Vagina (tissue), 2 donors: ENCODE measurements around the gene ZNF322. TPM values are rescaled to one million over a fixed set of nuclear protein-coding genes. Genes with fewer than 3 reads are reported as not detected.

Experiments used
- DNase-seq, 2 donors: peaks; one replicate each; pipeline ENCODE4 v3.0.0-alpha.2; 2017; ENCODE audit errors: extremely low spot score in 2 of 2
- H3K27ac ChIP-seq: fragments of 200-600 bp; sonication (generic); one replicate; pipeline ENCODE4 v1.5.1; 2019
- H3K27me3 ChIP-seq: fragments of 200-600 bp; sonication (generic); one replicate; pipeline ENCODE4 v1.5.1; 2019
- H3K36me3 ChIP-seq, 2 donors: fragments of 200-600 bp; sonication (generic); one replicate each; pipeline ENCODE4 v1.5.1; 2017 to 2019
- H3K4me1 ChIP-seq: fragments of 200-600 bp; sonication (generic); one replicate; pipeline ENCODE4 v1.5.1; 2019
- H3K4me3 ChIP-seq, 2 donors: fragments of 200-600 bp; sonication (generic); 1 replicate in 1 of 2; 2 replicates in 1 of 2; pipeline ENCODE4 v1.5.1; 2016 to 2019
- H3K9me3 ChIP-seq: fragments of 200-600 bp; sonication (generic); one replicate; pipeline ENCODE4 v1.5.1; 2019
- CTCF ChIP-seq, 3 experiments: fragments of 450-650 bp in 2 of 3; fragments of 200-600 bp in 1 of 3; sonication (generic) in 1 of 3; IDR thresholded peaks; one replicate each; pipeline ENCODE4 v1.5.1; 2017 to 2019; ENCODE audit warnings: antibody characterized with exemption in 3 of 3, mild to moderate bottlenecking in 2 of 3, moderate library complexity in 2 of 3
- POLR2A ChIP-seq, 2 donors: fragments of 450-650 bp; IDR thresholded peaks; one replicate each; pipeline ENCODE4 v1.6.1; 2017; ENCODE audit warnings: antibody characterized with exemption in 2 of 2, mild to moderate bottlenecking in 2 of 2, moderate library complexity in 2 of 2
- POLR2AphosphoS5 ChIP-seq, 2 donors: sonication (generic); formaldehyde crosslinking; IDR thresholded peaks; one replicate each; pipeline ENCODE4 v1.9.0; 2017; ENCODE audit warnings: antibody characterized with exemption in 2 of 2, mild to moderate bottlenecking in 2 of 2, low read depth in 1 of 2; ENCODE audit not compliant: insufficient read depth in 1 of 2
- intact Hi-C: fragments of 100-400 bp; cut with DNase I; formaldehyde crosslinking; loops from one replicate; pipeline ENCODE4 v1.15.1; 2023
- total RNA-seq: library from RNA; depleted of rRNA; stranded (reverse); fragments of >200 nt; gene quantifications from one replicate; pipeline ENCODE4 v1.2.3, GENCODE V29; 2016

The ZNF322 gene
- total RNA-seq, 1 donor from 2014 or later: 11.5 TPM

GRCh38 chr6:26613689-26614683, 45.6 kb downstream of the ZNF322 start:
- H3K27me3 ChIP-seq: no peaks in the 10 kb centered on the region
- H3K4me1 ChIP-seq: peaks cover 14% of the 10 kb centered on the region
- H3K9me3 ChIP-seq: no peaks in the 10 kb centered on the region
- H3K4me3 ChIP-seq: peak overlapping the region; percentile 36 to 39
- H3K36me3 ChIP-seq: no peaks in the 10 kb centered on the region
- DNase-seq: no peak
- intact Hi-C loops: no loop called here
- no peak overlapping the region for H3K27ac ChIP-seq
- TF ChIP-seq POLR2AphosphoS5 (IDR thresholded peaks at IDR 0.05; ENCODE audit: insufficient read depth in 1 of 2, low read depth in 1 of 2) (no peak), POLR2A (IDR thresholded peaks at IDR 0.05) (no peak), CTCF (IDR thresholded peaks at IDR 0.05) (no peak)

GRCh38 chr6:26613201-26613600, 46.3 kb downstream of the ZNF322 start:
- Histone ChIP-seq H3K36me3 (no peaks in the 10 kb centered on the region), H3K27ac (no peak overlapping the region), H3K9me3 (no peaks in the 10 kb centered on the region), H3K4me3 (no peak overlapping the region), H3K4me1 (peaks cover 14% of the 10 kb centered on the region), H3K27me3 (no peaks in the 10 kb centered on the region)
- TF ChIP-seq POLR2A (IDR thresholded peaks at IDR 0.05) (no peak), POLR2AphosphoS5 (IDR thresholded peaks at IDR 0.05; ENCODE audit: insufficient read depth in 1 of 2, low read depth in 1 of 2) (no peak)
- no peak for DNase-seq
- intact Hi-C loops: no loop called here

GRCh38 chr6:26611599-26611998, 47.9 kb downstream of the ZNF322 start:
- H3K27me3 ChIP-seq: no peaks in the 10 kb centered on the region
- TF ChIP-seq POLR2AphosphoS5 (IDR thresholded peaks at IDR 0.05; ENCODE audit: insufficient read depth in 1 of 2, low read depth in 1 of 2): no peak
- TF ChIP-seq POLR2A (IDR thresholded peaks at IDR 0.05): no peak
- no peak for TF ChIP-seq CTCF (IDR thresholded peaks at IDR 0.05)
- no peak for DNase-seq
- H3K4me3 ChIP-seq: no peak overlapping the region
- intact Hi-C loops: no loop called here
- H3K27ac ChIP-seq: no peak overlapping the region
- H3K9me3 ChIP-seq: no peaks in the 10 kb centered on the region
- no peaks in the 10 kb centered on the region for H3K36me3 ChIP-seq
- peaks cover 14% of the 10 kb centered on the region for H3K4me1 ChIP-seq

- intact Hi-C loops: no loop called here
- DNase-seq: no peak
- Histone ChIP-seq H3K27ac (no peak overlapping the region), H3K9me3 (no peaks in the 10 kb centered on the region), H3K27me3 (no peaks in the 10 kb centered on the region), H3K36me3 (no peaks in the 10 kb centered on the region), H3K4me3 (no peak overlapping the region), H3K4me1 (peaks cover 11% of the 10 kb centered on the region)
- no peak for TF ChIP-seq POLR2AphosphoS5 (IDR thresholded peaks at IDR 0.05; ENCODE audit: insufficient read depth in 1 of 2, low read depth in 1 of 2)
- no peak for TF ChIP-seq CTCF (IDR thresholded peaks at IDR 0.05)
- TF ChIP-seq POLR2A (IDR thresholded peaks at IDR 0.05): no peak
Measured at GRCh38 chr6:26609463-26609862, 50.1 kb downstream of the ZNF322 start.

- Histone ChIP-seq H3K27me3 (no peaks in the 10 kb centered on the region), H3K36me3 (no peaks in the 10 kb centered on the region), H3K4me3 (no peak overlapping the region), H3K27ac (no peak overlapping the region), H3K9me3 (no peaks in the 10 kb centered on the region), H3K4me1 (no peaks in the 10 kb centered on the region)
- intact Hi-C loops: no loop called here
- TF ChIP-seq POLR2AphosphoS5 (IDR thresholded peaks at IDR 0.05; ENCODE audit: insufficient read depth in 1 of 2, low read depth in 1 of 2): no peak
- TF ChIP-seq CTCF (IDR thresholded peaks at IDR 0.05): peak; percentile 23 to 41 (median 31)
- no peak for TF ChIP-seq POLR2A (IDR thresholded peaks at IDR 0.05)
- no peak for DNase-seq
Measured at GRCh38 chr6:26607434-26608230, 51.9 kb downstream of the ZNF322 start.
